ENCODE measurements around the gene CAP1. TPM values are rescaled to one million over a fixed set of nuclear protein-coding genes. Genes with fewer than 3 reads are reported as not detected.

The CAP1 gene
- 332 and 356 TPM in 2 replicates for total RNA-seq

GRCh38 chr1:40040511-40041465 is at the start of gene CAP1:
Gene CAP1 (plus strand): TSS chr1:40040729. CDS start chr1:40059347, 18,618 bp downstream.

GRCh38 chr1:40096977-40097782 is 56.7 kb downstream of the CAP1 start, which contains the start of gene PPT1:
Gene PPT1 (minus strand): TSS chr1:40097252. CDS start chr1:40097238, 14 bp downstream.

Other genes starting within 250 kb of the CAP1 start
- gene TRIT1, start 157.2 kb upstream of the CAP1 start, total RNA-seq: 26.3 and 35.0 TPM in 2 replicates
- gene MYCL, start 138.8 kb upstream of the CAP1 start, total RNA-seq: 0.71 and 1.1 TPM in 2 replicates
- gene MFSD2A, start 85.6 kb upstream of the CAP1 start, total RNA-seq: 2.8 and 5.0 TPM in 2 replicates
- gene PPT1, start 56.5 kb downstream of the CAP1 start, total RNA-seq: 55.0 and 57.3 TPM in 2 replicates
- 20.9 and 31.8 TPM in 2 replicates for gene RLF, start 120.7 kb downstream of the CAP1 start, total RNA-seq
- gene TMCO2, start 207.2 kb downstream of the CAP1 start, total RNA-seq: not detected in 2 replicates
- 64.7 and 85.8 TPM in 2 replicates for gene ZMPSTE24, start 217.5 kb downstream of the CAP1 start, total RNA-seq

Data from smooth muscle cell of bladder (primary cell).